Ishikawa (cell line): ENCODE results near the gene TFB2M.

Experiments
- CEBPB ChIP-seq: IDR thresholded peaks from 2 replicates; pipeline ENCODE4 v1.6.1; 2012
- CREB1 ChIP-seq: IDR thresholded peaks from 2 replicates; pipeline ENCODE4 v1.6.1; 2012; ENCODE audit warnings: low read depth
- EGR1 ChIP-seq: IDR thresholded peaks from 2 replicates; pipeline ENCODE4 v1.6.1; 2012
- EP300 ChIP-seq: IDR thresholded peaks from 2 replicates; pipeline ENCODE4 v1.6.1; 2012; ENCODE audit warnings: borderline replicate concordance
- FOXM1 ChIP-seq: IDR thresholded peaks from 2 replicates; pipeline ENCODE4 v1.6.1; 2012; ENCODE audit warnings: low read depth, borderline replicate concordance
- MAX ChIP-seq: IDR thresholded peaks from 2 replicates; pipeline ENCODE4 v1.6.1; 2012
- NFIC ChIP-seq: IDR thresholded peaks from 2 replicates; pipeline ENCODE4 v1.6.1; 2012
- RAD21 ChIP-seq: IDR thresholded peaks from 2 replicates; pipeline ENCODE4 v1.6.1; 2012; ENCODE audit warnings: low read depth
- REST ChIP-seq: IDR thresholded peaks from 2 replicates; pipeline ENCODE4 v1.6.1; 2012; ENCODE audit warnings: low read depth, mild to moderate bottlenecking
- TAF1 ChIP-seq: IDR thresholded peaks from 2 replicates; pipeline ENCODE4 v1.6.1; 2012; ENCODE audit warnings: low read depth, mild to moderate bottlenecking
- TCF12 ChIP-seq: IDR thresholded peaks from 2 replicates; pipeline ENCODE4 v1.6.1; 2012; ENCODE audit warnings: low read depth
- TEAD4 ChIP-seq: IDR thresholded peaks from 2 replicates; pipeline ENCODE4 v1.6.1; 2012
- USF1 ChIP-seq: IDR thresholded peaks from 2 replicates; pipeline ENCODE4 v1.6.1; 2012
- YY1 ChIP-seq: IDR thresholded peaks from 2 replicates; pipeline ENCODE4 v1.6.1; 2012; ENCODE audit warnings: low read depth
- ZBTB7A ChIP-seq: IDR thresholded peaks from 2 replicates; pipeline ENCODE4 v1.6.1; 2012; ENCODE audit warnings: low read depth

Gene TFB2M

GRCh38 chr1:246587606-246588005, 21.5 kb upstream of the TFB2M start:
- TF ChIP-seq TCF12 (no peak), ZBTB7A (no peak), CEBPB (no peak), MAX (no peak), USF1 (no peak), TEAD4 (no peak), NFIC (no peak), TAF1 (no peak), EGR1 (no peak)

GRCh38 chr1:246587032-246587431, 21.0 kb upstream of the TFB2M start:
- no peak for TF ChIP-seq EGR1
- no peak for TF ChIP-seq YY1

GRCh38 chr1:246583448-246584185, 17.6 kb upstream of the TFB2M start:
- TF ChIP-seq CEBPB, result 0 out of 2 replicates have a peak, but pooled peaks have one; percentile 25
- no peak for TF ChIP-seq TCF12
- no peak for TF ChIP-seq RAD21
- no peak for TF ChIP-seq TEAD4

GRCh38 chr1:246583056-246583440, 17.0 kb upstream of the TFB2M start:
- TF ChIP-seq YY1 (no peak), REST (no peak), RAD21 (no peak), CEBPB (no peak), NFIC (no peak), TCF12 (no peak), TAF1 (no peak), CREB1 (no peak), ZBTB7A (no peak), EP300 (no peak), FOXM1 (no peak), TEAD4 (no peak), EGR1 (no peak), USF1 (no peak), MAX (no peak)

GRCh38 chr1:246582301-246583055, 16.4 kb upstream of the TFB2M start:
- TF ChIP-seq MAX (no peak), EP300 (no peak), TEAD4 (no peak), CEBPB (no peak), ZBTB7A (no peak), YY1 (no peak), EGR1 (no peak), RAD21 (no peak), TAF1 (no peak), CREB1 (no peak), NFIC (no peak), USF1 (no peak), TCF12 (no peak), FOXM1 (no peak), REST (no peak)
